Measurements from ENCODE around the gene NOS2.

The NOS2 gene

GRCh38 chr17:27818401-27819105 is 18.2 kb upstream of the NOS2 start:
- no peak for DNase-seq

DNA sequence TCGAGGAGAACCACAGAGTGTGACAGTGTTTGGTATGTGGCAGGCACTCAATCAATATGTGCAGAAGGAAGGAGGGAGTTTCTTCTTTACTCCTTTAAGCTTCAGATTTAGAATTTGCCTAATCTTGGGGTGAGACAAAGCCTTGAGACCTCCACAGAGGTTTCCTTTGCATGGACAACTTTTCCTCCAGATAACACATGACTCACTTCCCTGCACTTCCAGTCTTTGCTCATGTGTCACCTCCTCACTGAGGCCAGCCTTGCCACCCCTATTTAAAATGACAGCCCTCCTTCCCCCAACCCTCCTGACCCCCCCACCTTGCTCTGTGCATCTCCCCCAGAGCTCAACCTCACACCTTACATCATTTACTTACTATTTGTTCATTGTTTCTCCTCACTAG is 17.4 kb upstream of the NOS2 start:
- no peak for DNase-seq

DNA sequence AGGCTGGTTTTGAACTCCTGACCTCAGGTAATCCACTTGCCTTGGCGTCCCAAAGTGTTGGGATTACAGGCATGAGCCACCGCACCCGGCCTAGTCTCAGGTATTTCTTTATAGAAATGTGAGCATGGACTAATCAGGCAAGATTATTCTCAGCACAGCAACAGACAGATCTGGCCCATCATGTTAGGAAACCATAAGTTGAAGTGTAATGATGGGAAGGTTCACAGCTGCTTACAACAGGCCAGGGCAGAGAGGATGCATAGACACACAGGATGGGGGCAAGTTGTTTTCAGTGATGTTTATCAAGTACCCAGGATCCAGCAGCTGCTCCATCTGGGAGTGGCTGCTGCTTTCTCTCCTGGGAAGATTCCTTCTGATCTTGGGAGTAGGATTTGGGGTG is 16.6 kb upstream of the NOS2 start:
- no peak for DNase-seq

- no peak for DNase-seq
Observed at GRCh38 chr17:27811961-27812360, 11.6 kb upstream of the NOS2 start.

GRCh38 chr17:27810902-27811557 is 10.7 kb upstream of the NOS2 start:
- peak in 1 of 2 experiments; percentile 21 for DNase-seq

- no peak for DNase-seq
Observed at GRCh38 chr17:27810211-27810901, 10.0 kb upstream of the NOS2 start.

DNA sequence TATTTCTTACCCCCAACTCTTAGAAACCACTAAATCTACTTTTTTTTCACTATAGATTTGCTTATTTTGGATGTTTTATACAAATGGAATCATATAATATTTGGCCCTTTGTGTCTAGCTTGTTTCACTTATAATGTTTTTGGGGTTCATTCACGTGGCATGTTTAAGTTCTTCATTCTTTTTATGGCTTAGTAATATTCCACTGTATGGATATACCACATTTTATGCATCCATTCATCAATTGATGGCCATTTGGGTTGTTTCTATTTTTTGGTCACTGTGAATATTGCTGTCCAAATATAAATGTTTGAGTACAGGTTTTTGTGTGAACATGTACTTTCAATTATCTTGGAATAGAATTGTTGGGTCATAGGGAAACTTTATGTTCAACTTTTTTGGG is 9.2 kb upstream of the NOS2 start:
- DNase-seq, result no peak

- no peak for DNase-seq
Observed at GRCh38 chr17:27808628-27809027, 8.3 kb upstream of the NOS2 start.

DNA sequence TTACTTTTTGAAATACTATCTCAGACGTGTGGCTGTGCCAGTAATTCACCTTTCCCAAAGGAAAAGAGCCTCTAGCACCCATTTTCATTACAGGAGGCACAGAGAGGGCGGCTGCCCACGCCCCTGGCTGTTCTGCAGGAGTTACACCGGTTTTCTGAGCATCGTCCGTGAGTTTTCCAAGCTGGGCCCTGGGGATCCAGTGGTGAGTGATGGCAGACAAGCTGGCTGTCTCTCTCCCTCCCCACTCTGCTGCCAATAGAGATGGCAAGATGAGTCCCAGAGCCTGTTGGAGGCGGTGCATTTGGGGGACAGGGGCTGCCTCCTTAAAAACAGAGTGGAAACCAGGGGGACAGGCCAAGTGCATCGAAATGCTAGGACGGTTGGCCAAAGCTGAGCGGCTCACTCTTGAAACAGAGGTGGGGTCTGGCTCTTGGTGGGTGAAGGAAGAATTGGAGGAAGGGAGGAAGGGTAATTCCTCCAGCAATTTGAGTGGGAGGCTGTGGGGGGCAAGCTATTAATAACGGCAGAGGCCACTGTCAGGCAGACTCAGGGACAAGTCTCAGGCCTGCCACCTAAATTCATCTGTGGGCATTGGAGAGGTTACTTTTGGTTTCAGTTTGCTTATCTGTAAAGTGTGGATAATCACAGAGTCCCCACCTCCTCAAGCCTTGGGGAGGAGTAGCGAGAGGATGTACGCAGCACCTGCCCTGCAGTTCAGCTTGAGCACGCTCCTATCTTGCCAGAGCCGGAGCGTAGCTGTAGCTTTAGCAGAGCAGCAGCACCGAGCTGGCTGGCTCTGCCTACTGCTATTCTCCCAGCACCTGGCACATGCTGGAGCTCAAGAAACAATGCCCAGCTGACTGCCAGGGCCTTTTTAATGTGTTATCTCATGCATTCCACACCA is 7.5 kb upstream of the NOS2 start:
- peak in 1 of 2 experiments; percentile 14 for DNase-seq

DNA sequence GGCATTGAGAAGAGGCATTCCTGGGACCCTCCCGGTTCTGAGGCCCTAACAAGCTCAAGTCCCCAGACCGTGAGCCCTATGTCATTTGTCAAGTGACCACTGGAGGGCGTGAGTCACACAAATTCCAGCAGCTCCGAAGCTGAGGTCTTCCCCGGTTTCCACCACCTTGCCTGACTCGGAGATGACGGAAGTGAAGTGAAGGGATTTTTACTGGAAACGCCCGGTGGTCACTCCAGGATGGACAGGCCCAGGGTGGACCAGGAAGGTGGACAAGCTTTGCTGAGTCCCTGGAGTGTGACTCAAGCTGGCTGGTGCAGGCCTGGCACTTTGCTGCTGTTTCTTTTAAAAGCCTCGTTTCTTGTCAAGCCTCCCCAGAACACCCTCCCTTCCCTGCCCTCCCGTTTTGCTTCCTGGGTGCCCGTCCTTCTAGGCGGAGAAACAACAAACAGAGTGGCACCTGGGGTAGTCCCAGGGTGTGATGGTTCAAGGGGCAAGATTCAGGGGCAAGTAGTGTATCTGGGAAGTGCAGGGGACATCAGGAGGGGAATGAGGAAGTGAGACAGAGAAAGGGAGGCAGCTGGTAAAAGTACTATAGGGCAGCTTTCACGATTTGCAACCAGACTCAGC is 5.3 kb upstream of the NOS2 start:
- peak; percentile 43 to 55 for DNase-seq

GRCh38 chr17:27804113-27804512 is 3.8 kb upstream of the NOS2 start:
- no peak for DNase-seq

DNA sequence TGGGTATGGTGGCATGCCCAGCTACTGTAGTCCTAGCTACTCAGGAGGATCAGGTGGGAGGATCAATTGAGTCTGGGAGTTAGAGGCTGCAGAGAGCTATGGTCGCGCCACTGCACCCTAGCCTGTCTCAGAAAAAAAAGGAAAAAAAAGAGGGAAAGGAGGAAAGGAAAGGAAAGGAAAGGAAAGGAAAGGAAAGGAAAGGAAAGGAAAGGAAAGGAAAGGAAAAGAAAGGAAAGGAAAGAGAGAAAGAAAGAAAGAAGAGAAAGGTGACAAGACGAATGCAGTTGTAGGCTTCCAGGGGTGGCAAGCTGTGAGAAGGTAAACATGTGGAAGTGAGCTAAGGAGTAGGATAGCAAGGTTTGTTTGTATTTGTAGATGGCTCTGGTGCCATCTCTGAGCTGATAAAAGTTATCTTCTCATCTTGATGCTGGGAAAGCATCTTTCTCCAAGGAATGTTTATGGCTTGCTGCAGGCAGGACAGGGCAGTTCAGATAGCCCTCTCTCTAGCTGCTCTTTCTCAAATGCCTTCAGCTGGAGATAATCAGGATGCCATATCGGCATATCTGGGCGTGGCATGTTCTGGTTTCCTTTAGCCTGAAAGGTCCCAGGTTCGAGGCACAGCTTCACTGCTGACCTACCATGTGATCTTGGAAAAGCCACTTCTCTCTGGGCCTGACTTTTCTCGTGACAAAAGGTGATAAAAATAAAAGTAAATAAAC is 2.8 kb upstream of the NOS2 start:
- DNase-seq, result no peak

DNA sequence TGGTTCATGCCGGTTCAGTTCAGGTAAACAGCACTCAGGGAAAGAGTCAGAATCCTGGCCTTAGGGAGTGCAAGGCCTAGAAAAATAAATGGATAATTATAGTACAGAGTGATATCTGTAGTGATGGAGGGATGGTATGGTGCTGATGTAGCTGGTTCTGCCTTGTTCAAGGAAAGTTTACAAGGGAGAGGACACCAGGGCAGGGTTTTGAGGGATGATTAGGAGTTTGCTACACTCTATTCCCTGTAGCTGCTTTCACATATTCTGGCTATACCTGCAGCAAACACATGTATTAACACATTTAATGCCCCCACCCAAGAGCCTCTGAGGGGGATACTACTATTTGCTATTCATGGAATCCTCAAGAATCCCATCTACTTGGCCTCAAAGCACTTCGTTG is 1.7 kb upstream of the NOS2 start:
- DNase-seq, result no peak

- no peak for DNase-seq
Observed at GRCh38 chr17:27798376-27798775, 2.0 kb downstream of the NOS2 start.

DNA sequence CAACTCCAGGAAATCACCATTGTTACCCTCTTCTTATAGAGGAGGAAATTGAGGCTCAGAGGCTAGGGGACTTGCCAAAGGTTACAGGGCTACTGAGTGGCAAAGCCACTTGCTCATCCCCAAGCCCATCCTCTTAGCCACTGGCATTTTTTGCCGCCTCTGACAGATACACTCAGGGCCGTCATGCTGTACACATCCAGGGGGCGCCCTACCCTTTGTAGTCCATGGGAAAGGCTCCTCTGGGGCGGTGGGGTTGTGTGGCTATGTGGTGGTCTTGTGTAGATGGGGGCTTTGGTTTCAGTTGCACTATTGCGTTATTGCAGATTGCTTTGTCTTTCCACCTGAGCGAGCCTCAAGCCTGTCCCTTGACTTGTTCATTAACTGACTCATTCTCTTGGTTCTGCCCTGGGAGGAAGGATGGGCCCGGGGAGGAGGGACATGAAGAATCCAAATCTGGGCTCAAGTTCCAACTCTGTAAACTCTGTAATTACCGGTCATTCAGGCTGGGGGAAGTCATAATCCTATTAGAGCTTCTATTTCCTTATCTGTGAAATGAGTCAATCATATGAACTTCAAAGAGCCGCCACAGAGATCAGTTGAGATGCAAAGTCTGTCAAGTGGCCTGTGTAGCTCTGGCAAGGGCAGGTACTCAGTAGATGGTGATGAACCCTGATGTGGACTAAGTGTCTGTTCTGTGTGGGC is 2.8 kb downstream of the NOS2 start:
- no peak for DNase-seq

GRCh38 chr17:27793906-27794569 is 6.3 kb downstream of the NOS2 start:
- DNase-seq, result no peak

GRCh38 chr17:27793168-27793905 is 7.0 kb downstream of the NOS2 start:
- no peak for DNase-seq

DNA sequence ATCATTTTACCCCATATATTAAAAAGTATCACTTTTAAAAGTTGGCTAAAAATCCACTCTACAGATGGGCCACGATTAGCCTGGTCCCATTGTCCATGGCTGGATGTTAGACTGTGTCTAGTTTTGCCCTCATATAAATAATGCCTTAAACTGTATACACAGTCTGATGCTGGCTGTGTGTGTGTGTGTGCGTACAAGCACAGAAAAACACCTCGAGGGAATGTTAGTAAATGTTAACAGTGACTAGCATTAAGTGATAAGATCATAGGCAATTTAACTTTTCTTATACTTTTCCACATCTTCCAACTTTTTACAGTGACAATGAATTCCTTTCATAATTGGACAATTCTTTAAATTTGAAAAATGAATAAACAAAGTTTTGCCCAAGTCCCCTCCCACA is 8.2 kb downstream of the NOS2 start:
- DNase-seq, result no peak

DNA sequence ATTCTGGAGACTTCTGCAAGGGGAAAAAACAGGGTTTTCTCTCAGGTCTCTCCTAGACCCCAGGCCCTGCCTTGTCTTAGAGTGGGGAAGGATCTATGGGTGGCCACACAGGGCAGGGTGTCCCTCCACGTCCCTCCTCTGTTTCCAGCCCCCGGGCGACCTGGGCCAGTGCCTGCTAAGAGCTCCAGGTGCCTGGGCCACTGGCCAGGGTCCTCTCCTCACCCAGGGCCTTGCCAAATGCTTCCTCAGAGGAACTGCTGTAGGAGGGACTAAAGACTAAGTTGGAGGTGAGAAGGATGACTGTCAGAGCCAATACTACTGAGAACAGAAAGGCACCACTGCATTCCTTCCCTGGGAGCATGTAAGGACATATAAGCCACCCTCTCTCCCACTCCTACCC is 11.4 kb downstream of the NOS2 start:
- DNase-seq, result no peak

Data from NCI-H187 (cell line).